H9 (cell line): Measurements from ENCODE around the gene LPO. TPM values are rescaled to one million over a fixed set of nuclear protein-coding genes. Genes with fewer than 3 reads are reported as not detected.

Experiments
- DNase-seq: peaks from one replicate; pipeline ENCODE4 v3.0.0-alpha.2; 2017
- H2AFZ ChIP-seq: one replicate; pipeline ENCODE4 v1.6.1; 2013; ENCODE audit warnings: mild to moderate bottlenecking, low read length, control low read depth, moderate library complexity
- H2AK5ac ChIP-seq: 2 replicates; pipeline ENCODE4 v1.6.1; 2013; ENCODE audit warnings: low read length, control low read depth, mixed read lengths; ENCODE audit not compliant: insufficient read length
- H2BK120ac ChIP-seq: one replicate; pipeline ENCODE4 v1.6.1; 2013; ENCODE audit warnings: low read depth, mild to moderate bottlenecking, low read length, control low read depth, inconsistent platforms; ENCODE audit not compliant: poor library complexity, severe bottlenecking
- H2BK12ac ChIP-seq: 2 replicates; pipeline ENCODE4 v1.6.1; 2013; ENCODE audit warnings: low read length, control low read depth, mixed read lengths, low read depth; ENCODE audit not compliant: insufficient read length
- H2BK15ac ChIP-seq: 2 replicates; pipeline ENCODE4 v1.6.1; 2013; ENCODE audit warnings: low read depth, low read length, control low read depth
- H2BK20ac ChIP-seq: one replicate; pipeline ENCODE4 v1.6.1; 2013; ENCODE audit warnings: low read depth, mild to moderate bottlenecking, low read length, control low read depth, inconsistent platforms; ENCODE audit not compliant: poor library complexity, severe bottlenecking
- H2BK5ac ChIP-seq: 2 replicates; pipeline ENCODE4 v1.6.1; 2013; ENCODE audit warnings: low read length, control low read depth, mixed read lengths; ENCODE audit not compliant: insufficient read length
- H3K14ac ChIP-seq: 2 replicates; pipeline ENCODE4 v1.6.1; 2013; ENCODE audit warnings: low read length, control low read depth; ENCODE audit not compliant: insufficient read depth
- H3K18ac ChIP-seq: 2 replicates; pipeline ENCODE4 v1.6.1; 2013; ENCODE audit warnings: low read depth, mild to moderate bottlenecking, mixed read lengths, low read length, control low read depth; ENCODE audit not compliant: insufficient read length
- H3K23ac ChIP-seq: 2 replicates; pipeline ENCODE4 v1.6.1; 2013; ENCODE audit warnings: low read length, control low read depth, mixed read lengths, low read depth; ENCODE audit not compliant: insufficient read length
- H3K23me2 ChIP-seq: 2 replicates; pipeline ENCODE4 v1.6.1; 2013; ENCODE audit warnings: low read depth, mild to moderate bottlenecking, mixed read lengths, low read length, control low read depth; ENCODE audit not compliant: insufficient read length, poor library complexity, severe bottlenecking
- H3K27ac ChIP-seq: 2 replicates; pipeline ENCODE4 v1.5.1; 2013; ENCODE audit warnings: low read length, control low read depth, mixed read lengths, low read depth; ENCODE audit not compliant: insufficient read length
- H3K27me3 ChIP-seq: 2 replicates; pipeline ENCODE4 v1.6.1; 2013; ENCODE audit warnings: low read length, control low read depth, inconsistent platforms; ENCODE audit not compliant: insufficient read depth
- H3K4ac ChIP-seq: 2 replicates; pipeline ENCODE4 v1.6.1; 2013; ENCODE audit warnings: low read depth, mild to moderate bottlenecking, control low read depth, inconsistent platforms, low read length, moderate library complexity
- H3K4me1 ChIP-seq: 2 replicates; pipeline ENCODE4 v1.6.1; 2013; ENCODE audit warnings: low read length, control low read depth, inconsistent platforms; ENCODE audit not compliant: insufficient read depth
- H3K4me2 ChIP-seq: 2 replicates; pipeline ENCODE4 v1.6.1; 2013; ENCODE audit warnings: low read length, control low read depth, mixed read lengths; ENCODE audit not compliant: insufficient read length, insufficient read depth
- H3K56ac ChIP-seq: 2 replicates; pipeline ENCODE4 v1.6.1; 2013; ENCODE audit warnings: low read depth, mild to moderate bottlenecking, mixed read lengths, low read length, control low read depth; ENCODE audit not compliant: insufficient read length
- H3K79me1 ChIP-seq: 2 replicates; pipeline ENCODE4 v1.6.1; 2013; ENCODE audit warnings: low read depth, mild to moderate bottlenecking, moderate library complexity, low read length, control low read depth, inconsistent platforms; ENCODE audit not compliant: insufficient read depth, poor library complexity, severe bottlenecking
- H3K79me2 ChIP-seq: 2 replicates; pipeline ENCODE4 v1.6.1; 2013; ENCODE audit warnings: low read length, control low read depth, inconsistent platforms; ENCODE audit not compliant: insufficient read depth
- H3K9ac ChIP-seq: 2 replicates; pipeline ENCODE4 v1.6.1; 2013; ENCODE audit warnings: low read length, control low read depth, mixed read lengths; ENCODE audit not compliant: insufficient read length; ENCODE audit errors: extremely low read depth
- H3K9me3 ChIP-seq: one replicate; pipeline ENCODE4 v1.6.1; 2013; ENCODE audit warnings: low read depth, low read length, inconsistent platforms; ENCODE audit not compliant: control insufficient read depth
- H3T11ph ChIP-seq: one replicate; pipeline ENCODE4 v1.6.1; 2013; ENCODE audit warnings: mild to moderate bottlenecking, low read length, control low read depth, inconsistent platforms
- H4K20me1 ChIP-seq: one replicate; pipeline ENCODE4 v1.6.1; 2013; ENCODE audit not compliant: control insufficient read depth, insufficient read length, insufficient read depth
- H4K5ac ChIP-seq: 2 replicates; pipeline ENCODE4 v1.6.1; 2013; ENCODE audit warnings: low read depth, mild to moderate bottlenecking, mixed read lengths, low read length, control low read depth; ENCODE audit not compliant: insufficient read length
- H4K8ac ChIP-seq: replicated peaks from 2 replicates; pipeline ENCODE4 v1.6.1; 2013; ENCODE audit warnings: low read length, control low read depth, mixed read lengths, low read depth; ENCODE audit not compliant: insufficient read length
- H4K91ac ChIP-seq: 2 replicates; pipeline ENCODE4 v1.6.1; 2013; ENCODE audit warnings: low read depth, mild to moderate bottlenecking, moderate library complexity, mixed read lengths, low read length, control low read depth; ENCODE audit not compliant: insufficient read length
- H3K27ac Mint-ChIP-seq, 3 experiments: 2 replicates in 2 of 3; 3 replicates in 1 of 3; pipeline ENCODE4 v1.8.0; 2020 to 2021; ENCODE audit warnings: mixed read lengths in 3 of 3, mild to moderate bottlenecking in 1 of 3, moderate library complexity in 1 of 3
- H3K27me3 Mint-ChIP-seq: 2 replicates; pipeline ENCODE4 v1.8.0; 2021; ENCODE audit warnings: low read depth, mild to moderate bottlenecking, moderate library complexity, mixed read lengths
- H3K36me3 Mint-ChIP-seq, 3 experiments: 2 replicates in 2 of 3; 3 replicates in 1 of 3; pipeline ENCODE4 v1.8.0; 2020 to 2021; ENCODE audit warnings: low read depth in 3 of 3, mixed read lengths in 3 of 3; ENCODE audit not compliant: insufficient read depth in 1 of 3
- H3K4me1 Mint-ChIP-seq, 2 experiments: 2 replicates each; pipeline ENCODE4 v1.8.0; 2020; ENCODE audit warnings: mixed read lengths in 2 of 2
- H3K4me3 Mint-ChIP-seq, 2 experiments: 2 replicates in 1 of 2; 3 replicates in 1 of 2; pipeline ENCODE4 v1.8.0; 2020 to 2021; ENCODE audit warnings: mild to moderate bottlenecking in 2 of 2, mixed read lengths in 2 of 2, moderate library complexity in 1 of 2
- H3K9me3 Mint-ChIP-seq, 2 experiments: 2 replicates in 1 of 2; 3 replicates in 1 of 2; pipeline ENCODE4 v1.8.0; 2020; ENCODE audit warnings: mild to moderate bottlenecking in 2 of 2, mixed read lengths in 2 of 2, moderate library complexity in 1 of 2
- WGBS: extraction: QIAGEN DNeasy Blood & Tissue Kit; methylation state at CpG from one replicate; pipeline ENCODE4 v1.1.7; 2013; ENCODE audit warnings: missing lambda C conversion rate, low lambda C conversion rate, mixed read lengths; ENCODE audit not compliant: insufficient read length; ENCODE audit errors: extremely low coverage; 5-methylcytosine and 5-hydroxymethylcytosine counted together
- total RNA-seq: library from RNA; stranded (reverse); gene quantifications from 2 replicates; pipeline ENCODE4 v1.2.1, GENCODE V29; 2021
- TF ChIP-seq, protein P1 (sequence below): fragments of 200-600 bp; sonication (generic); conservative IDR thresholded peaks from 3 replicates; pipeline ENCODE4 v1.8.0; 2021; ENCODE audit warnings: antibody characterized with exemption, mild to moderate bottlenecking

Gene LPO
- total RNA-seq, 1 experiment from 2014 or later, result 0.17 TPM

DNA sequence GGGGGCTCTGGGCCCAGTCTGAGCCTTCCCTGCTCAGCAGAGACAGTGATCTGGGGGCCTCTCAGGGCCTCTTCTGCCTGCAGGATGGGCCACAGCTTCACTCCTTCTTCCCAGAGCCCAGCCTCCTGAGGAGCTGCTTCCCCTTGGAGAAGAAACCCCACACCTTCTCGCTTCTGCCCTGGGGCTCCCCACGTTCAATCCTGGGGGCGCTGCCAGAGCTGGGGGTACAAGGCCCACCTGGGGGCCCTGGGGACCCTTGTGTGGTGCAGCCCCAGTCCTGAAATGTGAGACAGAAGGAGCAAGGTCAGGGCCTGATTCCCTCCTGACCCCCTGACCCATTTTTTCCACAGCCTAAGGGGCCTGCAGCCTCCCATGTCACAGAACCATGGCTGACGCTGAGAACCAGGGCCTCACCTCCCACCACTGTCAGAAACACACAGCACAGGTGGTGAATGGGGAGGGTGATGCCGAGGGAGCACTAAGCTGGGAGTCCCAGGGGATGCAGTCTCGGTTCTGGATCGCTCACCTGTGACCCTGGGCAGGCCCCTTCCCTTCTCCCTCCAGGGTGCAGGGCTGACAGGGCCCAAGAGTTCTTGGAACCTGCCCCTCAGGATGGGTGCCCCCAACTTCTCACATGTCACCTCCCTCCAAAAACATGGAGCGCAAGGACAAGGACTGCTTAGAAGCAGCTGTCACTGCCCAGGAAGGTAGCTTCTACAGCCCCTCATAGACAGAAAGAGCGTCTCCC, 64.0 kb downstream of the LPO start:
- no peaks in the 10 kb centered on the region for H3K36me3 Mint-ChIP-seq
- H3K9me3 ChIP-seq, result no peaks in the 10 kb centered on the region

More for the DNA sequence above, 64.0 kb downstream of the LPO start:
- H3K56ac ChIP-seq, result no peak overlapping the region
- H3K27ac ChIP-seq, result no peak overlapping the region
- H3K18ac ChIP-seq, result no peak overlapping the region
- TF ChIP-seq, protein P1, sequence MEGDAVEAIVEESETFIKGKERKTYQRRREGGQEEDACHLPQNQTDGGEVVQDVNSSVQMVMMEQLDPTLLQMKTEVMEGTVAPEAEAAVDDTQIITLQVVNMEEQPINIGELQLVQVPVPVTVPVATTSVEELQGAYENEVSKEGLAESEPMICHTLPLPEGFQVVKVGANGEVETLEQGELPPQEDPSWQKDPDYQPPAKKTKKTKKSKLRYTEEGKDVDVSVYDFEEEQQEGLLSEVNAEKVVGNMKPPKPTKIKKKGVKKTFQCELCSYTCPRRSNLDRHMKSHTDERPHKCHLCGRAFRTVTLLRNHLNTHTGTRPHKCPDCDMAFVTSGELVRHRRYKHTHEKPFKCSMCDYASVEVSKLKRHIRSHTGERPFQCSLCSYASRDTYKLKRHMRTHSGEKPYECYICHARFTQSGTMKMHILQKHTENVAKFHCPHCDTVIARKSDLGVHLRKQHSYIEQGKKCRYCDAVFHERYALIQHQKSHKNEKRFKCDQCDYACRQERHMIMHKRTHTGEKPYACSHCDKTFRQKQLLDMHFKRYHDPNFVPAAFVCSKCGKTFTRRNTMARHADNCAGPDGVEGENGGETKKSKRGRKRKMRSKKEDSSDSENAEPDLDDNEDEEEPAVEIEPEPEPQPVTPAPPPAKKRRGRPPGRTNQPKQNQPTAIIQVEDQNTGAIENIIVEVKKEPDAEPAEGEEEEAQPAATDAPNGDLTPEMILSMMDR, result no peak
- H2AFZ ChIP-seq, result no peak overlapping the region
- no peak overlapping the region for H3K9ac ChIP-seq
- H3K23me2 ChIP-seq, result no peaks in the 10 kb centered on the region
- H3K23ac ChIP-seq, result no peak overlapping the region
- no peaks in the 10 kb centered on the region for H3K79me1 ChIP-seq
- no peaks in the 10 kb centered on the region for H3K4me1 ChIP-seq
- no peak overlapping the region for H2BK15ac ChIP-seq
- H3K4me2 ChIP-seq, result no peak overlapping the region
- H4K20me1 ChIP-seq, result no peaks in the 10 kb centered on the region
- Mint-ChIP-seq H3K27ac (no peak overlapping the region), H3K9me3 (no peaks in the 10 kb centered on the region), H3K4me1 (peaks cover 5 to 30% of the 10 kb centered on the region in 2 experiments), H3K4me3 (no peak overlapping the region), H3K27me3 (peaks cover 5% of the 10 kb centered on the region)
- DNase-seq, result no peak
- H2AK5ac ChIP-seq, result no peak overlapping the region
- no peak overlapping the region for H4K5ac ChIP-seq
- no peak overlapping the region for H2BK12ac ChIP-seq
- no peaks in the 10 kb centered on the region for H3K79me2 ChIP-seq
- H3T11ph ChIP-seq, result no peak overlapping the region
- no peak overlapping the region for H2BK5ac ChIP-seq
- H2BK20ac ChIP-seq, result no peak overlapping the region
- no peak overlapping the region for H3K14ac ChIP-seq
- WGBS, result no CpG with 5 or more reads among the region's 9 CpGs
- H2BK120ac ChIP-seq, result no peak overlapping the region
- H4K8ac ChIP-seq, result no peak overlapping the region
- no peaks in the 10 kb centered on the region for H3K27me3 ChIP-seq
- H3K4ac ChIP-seq, result no peak overlapping the region
- H4K91ac ChIP-seq, result no peak overlapping the region
